ENCODE results near the gene CALML6. TPM values are rescaled to one million over a fixed set of nuclear protein-coding genes. Genes with fewer than 3 reads are reported as not detected.
A peak's percentile ranks its signal among the peaks of the same experiment; 100 is the strongest.

CALML6 gene
- polyA plus RNA-seq, 3 donors = 0.24 TPM; not detected in 2

- Histone ChIP-seq H3K27ac (ENCODE audit: low read depth in 1 of 2, low read length in 2 of 2) (no peak overlapping the region), H3K4me3 (replicated peaks in 1 of 3; ENCODE audit: low read depth in 2 of 3, low read length in 3 of 3) (no peak overlapping the region), H3K79me2 (ENCODE audit: insufficient read depth, low read length) (no peaks in the 10 kb centered on the region), H3K9ac (ENCODE audit: insufficient read depth, low read length, poor library complexity, severe bottlenecking) (no peak overlapping the region), H4K20me1 (ENCODE audit: insufficient read depth, low read length) (no peaks in the 10 kb centered on the region), H3K36me3 (replicated peaks in 1 of 2; ENCODE audit: control insufficient read depth in 1 of 2, insufficient read depth in 2 of 2, low read length in 2 of 2) (no peaks in the 10 kb centered on the region), H3K4me2 (replicated peaks; ENCODE audit: extremely low read depth, low read length, poor library complexity, severe bottlenecking) (no peak overlapping the region), H2AFZ (ENCODE audit: insufficient read depth, low read depth, low read length, poor library complexity, severe bottlenecking) (no peak overlapping the region), H3K27me3 (ENCODE audit: control insufficient read depth in 2 of 2, insufficient read depth in 2 of 2, low read length in 2 of 2) (no peaks in the 10 kb centered on the region), H3K4me1 (ENCODE audit: control insufficient read depth in 1 of 2, insufficient read depth in 2 of 2, low read length in 2 of 2) (peaks cover 6% of the 10 kb centered on the region in 2 donors), H3K9me3 (replicated peaks in 1 of 2; ENCODE audit: control insufficient read depth in 1 of 2, insufficient read depth in 1 of 2, low read length in 2 of 2) (no peaks in the 10 kb centered on the region)
- WGBS (ENCODE audit: insufficient coverage) = 81% methylated on average over 18 of the region's 19 CpGs
- TF ChIP-seq CTCF (IDR thresholded peaks at IDR 0.05) = no peak
- Mint-ChIP-seq H3K36me3 (no peaks in the 10 kb centered on the region), H3K9me3 (peaks cover 0 to 3% (median 0%) of the 10 kb centered on the region in 7 donors), H3K4me1 (peaks cover 6% of the 10 kb centered on the region), H3K27ac (peak overlapping the region in 1 of 7 donors; percentile 15), H3K27me3 (ENCODE audit: low read depth in 3 of 3) (peaks cover 2 to 12% (median 8%) of the 10 kb centered on the region in 3 donors), H3K4me3 (no peak overlapping the region)
- intact Hi-C loops (cut with micrococcal nuclease) = loop anchor here in 1 of 2 donors (5.0 kb wide), 1 partner anchor 106 kb away; no protein-coding TSS in a partner anchor
- DNase-seq = no peak
These were observed 26.3 kb downstream of the CALML6 start for GRCh38 chr1:1941211-1941841.

- Mint-ChIP-seq H3K27me3 (ENCODE audit: low read depth in 3 of 3) (peaks cover 2 to 12% (median 8%) of the 10 kb centered on the region in 3 donors), H3K4me3 (no peak overlapping the region), H3K9me3 (peaks cover 0 to 3% (median 0%) of the 10 kb centered on the region in 7 donors), H3K4me1 (peaks cover 6% of the 10 kb centered on the region), H3K36me3 (no peaks in the 10 kb centered on the region), H3K27ac (no peak overlapping the region)
- H3K9ac ChIP-seq (ENCODE audit: insufficient read depth, low read length, poor library complexity, severe bottlenecking) = no peak overlapping the region
- no peak for TF ChIP-seq CTCF (IDR thresholded peaks at IDR 0.05)
- no peak for DNase-seq
- peaks cover 6% of the 10 kb centered on the region in 2 donors for H3K4me1 ChIP-seq (ENCODE audit: control insufficient read depth in 1 of 2, insufficient read depth in 2 of 2, low read length in 2 of 2)
- H2AFZ ChIP-seq (ENCODE audit: insufficient read depth, low read depth, low read length, poor library complexity, severe bottlenecking) = no peak overlapping the region
- no peaks in the 10 kb centered on the region for H3K9me3 ChIP-seq (replicated peaks in 1 of 2; ENCODE audit: control insufficient read depth in 1 of 2, insufficient read depth in 1 of 2, low read length in 2 of 2)
- H3K36me3 ChIP-seq (replicated peaks in 1 of 2; ENCODE audit: control insufficient read depth in 1 of 2, insufficient read depth in 2 of 2, low read length in 2 of 2) = no peaks in the 10 kb centered on the region
- no peak overlapping the region for H3K4me2 ChIP-seq (replicated peaks; ENCODE audit: extremely low read depth, low read length, poor library complexity, severe bottlenecking)
- no peak overlapping the region for H3K4me3 ChIP-seq (replicated peaks in 1 of 3; ENCODE audit: low read depth in 2 of 3, low read length in 3 of 3)
- intact Hi-C loops (cut with micrococcal nuclease) = loop anchor here in 1 of 2 donors (5.0 kb wide), 1 partner anchor 105 kb away; no protein-coding TSS in a partner anchor
- WGBS (ENCODE audit: insufficient coverage) = 94% methylated on average over 31 of the region's 39 CpGs
- H3K27ac ChIP-seq (ENCODE audit: low read depth in 1 of 2, low read length in 2 of 2) = no peak overlapping the region
- no peaks in the 10 kb centered on the region for H3K27me3 ChIP-seq (ENCODE audit: control insufficient read depth in 2 of 2, insufficient read depth in 2 of 2, low read length in 2 of 2)
- H4K20me1 ChIP-seq (ENCODE audit: insufficient read depth, low read length) = no peaks in the 10 kb centered on the region
- H3K79me2 ChIP-seq (ENCODE audit: insufficient read depth, low read length) = no peaks in the 10 kb centered on the region
These were observed 27.1 kb downstream of the CALML6 start for GRCh38 chr1:1941868-1942752.

Data from CD14-positive monocyte (primary cell).